MM.1S (cell line): ENCODE results near the gene KSR2.
A peak's percentile ranks its signal among the peaks of the same experiment; 100 is the strongest.

ENCODE experiments used
- DNase-seq: peaks from one replicate; pipeline ENCODE4 v3.0.0-alpha.2; 2015
- H2AFZ ChIP-seq: fragments of 300-600 bp; sonication (generic); 2 replicates; pipeline ENCODE4 v1.6.0; 2016; ENCODE audit warnings: antibody characterized with exemption, low read length
- H3F3A ChIP-seq: fragments of 300-600 bp; sonication (generic); 2 replicates; pipeline ENCODE4 v1.6.1; 2016; ENCODE audit warnings: mild to moderate bottlenecking, antibody characterized with exemption, low read length, moderate library complexity, mixed read lengths; ENCODE audit not compliant: insufficient read depth
- H3K27ac ChIP-seq: fragments of 300-600 bp; sonication (generic); 2 replicates; pipeline ENCODE4 v1.5.1; 2016; ENCODE audit warnings: mild to moderate bottlenecking, low read length
- H3K27me3 ChIP-seq: fragments of 300-600 bp; sonication (generic); replicated peaks from 2 replicates; pipeline ENCODE4 v1.6.0; 2016; ENCODE audit warnings: low read length; ENCODE audit not compliant: insufficient read depth
- H3K36me3 ChIP-seq: fragments of 300-600 bp; sonication (generic); replicated peaks from 2 replicates; pipeline ENCODE4 v1.6.1; 2016; ENCODE audit warnings: mild to moderate bottlenecking, low read length, mixed read lengths; ENCODE audit not compliant: insufficient read depth
- H3K4me1 ChIP-seq: fragments of 300-600 bp; sonication (generic); 2 replicates; pipeline ENCODE4 v1.6.1; 2016; ENCODE audit warnings: low read length, mixed read lengths
- H3K4me2 ChIP-seq: fragments of 300-600 bp; sonication (generic); 2 replicates; pipeline ENCODE4 v1.6.0; 2016; ENCODE audit warnings: low read depth, low read length
- H3K4me3 ChIP-seq: fragments of 300-600 bp; sonication (generic); 2 replicates; pipeline ENCODE4 v1.5.1; 2016; ENCODE audit warnings: low read length, mixed read lengths
- H3K79me2 ChIP-seq: fragments of 300-600 bp; sonication (generic); 2 replicates; pipeline ENCODE4 v1.6.1; 2016; ENCODE audit warnings: mixed run types, low read length, mixed read lengths
- H3K9ac ChIP-seq: fragments of 300-600 bp; sonication (generic); 2 replicates; pipeline ENCODE4 v1.6.1; 2016; ENCODE audit warnings: low read length, mixed read lengths
- H3K9me2 ChIP-seq: fragments of 300-600 bp; sonication (generic); replicated peaks from 2 replicates; pipeline ENCODE4 v1.6.1; 2016; ENCODE audit warnings: mild to moderate bottlenecking, low read length, mixed read lengths; ENCODE audit not compliant: insufficient read depth
- H3K9me3 ChIP-seq: fragments of 300-600 bp; sonication (generic); replicated peaks from 2 replicates; pipeline ENCODE4 v1.6.1; 2016; ENCODE audit warnings: mild to moderate bottlenecking, low read length, mixed read lengths; ENCODE audit not compliant: insufficient read depth
- H4K20me1 ChIP-seq: fragments of 300-600 bp; sonication (generic); 2 replicates; pipeline ENCODE4 v1.6.1; 2016; ENCODE audit warnings: mild to moderate bottlenecking, low read length, moderate library complexity, mixed read lengths; ENCODE audit not compliant: insufficient read depth
- EZH2 ChIP-seq: fragments of 300-600 bp; sonication (generic); optimal IDR thresholded peaks from 2 replicates; pipeline ENCODE3; 2017; ENCODE audit warnings: low read depth, mild to moderate bottlenecking, antibody characterized with exemption, low read length, mixed read lengths
- EZH2phosphoT487 ChIP-seq: fragments of 300-600 bp; sonication (generic); IDR thresholded peaks from 2 replicates; pipeline ENCODE4 v1.6.1; 2018; ENCODE audit warnings: antibody characterized with exemption, low read length
- TF ChIP-seq, protein P1 (sequence below): fragments of 300-600 bp; sonication (generic); IDR thresholded peaks from 2 replicates; pipeline ENCODE4 v1.5.1; 2016; ENCODE audit warnings: antibody characterized with exemption, low read length, mixed read lengths

The KSR2 gene

DNA sequence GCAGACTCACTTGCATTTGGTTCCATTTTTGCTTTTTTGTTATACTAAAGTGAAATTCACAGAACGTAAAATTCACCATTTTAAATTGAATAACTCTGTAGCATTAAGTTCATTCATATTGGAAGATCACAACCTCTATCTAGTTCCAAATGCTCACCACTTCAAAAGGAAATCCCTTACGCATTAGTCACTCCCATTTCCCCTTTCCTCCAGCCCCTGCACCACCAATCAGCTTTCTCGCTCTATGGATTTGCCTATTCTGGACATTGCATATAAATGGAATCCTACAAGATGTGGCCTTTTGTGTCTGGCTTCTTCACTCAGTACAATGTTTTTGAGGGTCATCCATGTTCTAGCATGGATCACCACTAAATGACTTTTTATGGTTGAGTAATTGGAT, 294.5 kb downstream of the KSR2 start:
- no peaks in the 10 kb centered on the region for H3K4me1 ChIP-seq
- H3K4me3 ChIP-seq = no peak overlapping the region
- H3K9ac ChIP-seq = no peak overlapping the region
- H3K9me2 ChIP-seq = no peaks in the 10 kb centered on the region
- H3K4me2 ChIP-seq = no peak overlapping the region
- DNase-seq = no peak
- TF ChIP-seq EZH2 (no peak), EZH2phosphoT487 (no peak)
- TF ChIP-seq, protein P1, sequence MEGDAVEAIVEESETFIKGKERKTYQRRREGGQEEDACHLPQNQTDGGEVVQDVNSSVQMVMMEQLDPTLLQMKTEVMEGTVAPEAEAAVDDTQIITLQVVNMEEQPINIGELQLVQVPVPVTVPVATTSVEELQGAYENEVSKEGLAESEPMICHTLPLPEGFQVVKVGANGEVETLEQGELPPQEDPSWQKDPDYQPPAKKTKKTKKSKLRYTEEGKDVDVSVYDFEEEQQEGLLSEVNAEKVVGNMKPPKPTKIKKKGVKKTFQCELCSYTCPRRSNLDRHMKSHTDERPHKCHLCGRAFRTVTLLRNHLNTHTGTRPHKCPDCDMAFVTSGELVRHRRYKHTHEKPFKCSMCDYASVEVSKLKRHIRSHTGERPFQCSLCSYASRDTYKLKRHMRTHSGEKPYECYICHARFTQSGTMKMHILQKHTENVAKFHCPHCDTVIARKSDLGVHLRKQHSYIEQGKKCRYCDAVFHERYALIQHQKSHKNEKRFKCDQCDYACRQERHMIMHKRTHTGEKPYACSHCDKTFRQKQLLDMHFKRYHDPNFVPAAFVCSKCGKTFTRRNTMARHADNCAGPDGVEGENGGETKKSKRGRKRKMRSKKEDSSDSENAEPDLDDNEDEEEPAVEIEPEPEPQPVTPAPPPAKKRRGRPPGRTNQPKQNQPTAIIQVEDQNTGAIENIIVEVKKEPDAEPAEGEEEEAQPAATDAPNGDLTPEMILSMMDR = no peak
- H3K9me3 ChIP-seq = no peaks in the 10 kb centered on the region
- H3K79me2 ChIP-seq = no peaks in the 10 kb centered on the region
- H3K27me3 ChIP-seq = no peaks in the 10 kb centered on the region
- no peaks in the 10 kb centered on the region for H4K20me1 ChIP-seq
- no peaks in the 10 kb centered on the region for H3F3A ChIP-seq
- no peak overlapping the region for H3K27ac ChIP-seq
- H2AFZ ChIP-seq = no peak overlapping the region
- no peaks in the 10 kb centered on the region for H3K36me3 ChIP-seq

DNA sequence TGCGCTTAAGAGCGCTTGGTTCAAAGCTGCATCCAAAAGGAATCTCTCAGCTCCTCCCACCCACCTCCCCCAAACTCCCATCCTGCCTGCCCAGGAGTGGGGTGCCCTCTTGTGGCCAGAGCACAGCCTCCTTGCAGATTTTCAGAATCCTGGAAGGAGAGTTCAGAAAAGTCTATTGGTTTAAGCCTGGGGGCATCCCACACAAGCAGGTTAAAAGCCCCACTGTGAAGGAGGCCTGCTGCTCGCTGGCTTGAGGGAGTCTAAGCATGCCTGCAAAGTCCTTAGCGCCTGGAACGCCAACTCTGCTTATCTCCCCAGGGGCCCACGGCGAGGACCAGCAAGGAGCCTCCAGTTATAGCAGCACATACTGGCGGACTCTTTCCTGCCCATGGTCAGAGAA, 297.1 kb downstream of the KSR2 start:
- no peaks in the 10 kb centered on the region for H3K4me1 ChIP-seq
- TF ChIP-seq, protein P1 = peak; percentile 38
- TF ChIP-seq EZH2phosphoT487 = no peak
- no peak overlapping the region for H3K4me3 ChIP-seq
- H4K20me1 ChIP-seq = no peaks in the 10 kb centered on the region
- no peaks in the 10 kb centered on the region for H3K79me2 ChIP-seq
- no peak for DNase-seq
- no peak overlapping the region for H2AFZ ChIP-seq
- no peaks in the 10 kb centered on the region for H3K27me3 ChIP-seq
- H3F3A ChIP-seq = no peaks in the 10 kb centered on the region
- no peaks in the 10 kb centered on the region for H3K9me2 ChIP-seq
- no peak overlapping the region for H3K9ac ChIP-seq
- no peaks in the 10 kb centered on the region for H3K36me3 ChIP-seq
- no peaks in the 10 kb centered on the region for H3K9me3 ChIP-seq
- no peak overlapping the region for H3K4me2 ChIP-seq
- H3K27ac ChIP-seq = no peak overlapping the region

DNA sequence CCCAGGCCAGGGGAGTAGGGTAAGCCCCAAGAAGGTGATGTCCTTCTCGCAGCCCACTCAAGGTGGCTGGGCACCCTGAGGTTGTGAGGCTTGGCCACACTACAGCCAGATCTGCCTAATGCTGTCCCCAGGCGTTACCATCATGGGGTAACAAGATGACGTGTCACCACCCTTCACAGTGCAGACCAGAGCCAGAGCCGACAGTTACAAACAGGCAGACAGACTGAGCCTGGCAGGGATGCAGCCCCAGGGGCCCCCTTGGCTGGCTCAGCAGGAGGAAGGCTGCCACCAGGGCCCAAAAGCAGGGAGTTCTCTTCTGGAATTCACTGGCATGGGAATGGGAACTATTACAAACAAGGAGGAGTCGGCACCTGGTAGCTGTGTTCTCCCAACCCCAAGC, 304.6 kb downstream of the KSR2 start:
- Histone ChIP-seq H3K9me3 (no peaks in the 10 kb centered on the region), H3F3A (no peaks in the 10 kb centered on the region), H3K9ac (no peak overlapping the region), H4K20me1 (no peaks in the 10 kb centered on the region), H3K79me2 (no peaks in the 10 kb centered on the region), H2AFZ (no peak overlapping the region), H3K4me3 (no peak overlapping the region), H3K27me3 (no peaks in the 10 kb centered on the region), H3K4me2 (no peak overlapping the region), H3K36me3 (no peaks in the 10 kb centered on the region), H3K9me2 (no peaks in the 10 kb centered on the region), H3K27ac (no peak overlapping the region), H3K4me1 (no peaks in the 10 kb centered on the region)
- TF ChIP-seq, protein P1 = no peak
- TF ChIP-seq EZH2 (no peak), EZH2phosphoT487 (no peak)
- no peak for DNase-seq
